T-cell (primary cell): Measurements from ENCODE around the gene MRPL27. TPM values are rescaled to one million over a fixed set of nuclear protein-coding genes. Genes with fewer than 3 reads are reported as not detected.

Experiments used
- ATAC-seq, 4 experiments: fragments of 200-7000 bp in 3 of 4; fragments of 150-1000 bp in 1 of 4; cut with Tn5 transposase; replicated peaks in 1 of 4; 1 replicate in 3 of 4; 2 replicates in 1 of 4; pipeline ENCODE4 v1.10.0; 2021; ENCODE audit warnings: moderate library complexity in 3 of 4, mild to moderate bottlenecking in 2 of 4, moderate number of reproducible peaks in 1 of 4
- CTCF ChIA-PET, 2 donors: fragments of 300-600 bp; sonication (Branson Sonifier 250); formaldehyde crosslinking; loops; one replicate each; lab custom pipeline; 2022; ENCODE audit warnings: antibody characterized with exemption in 2 of 2; lab: Charles Lee
- POLR2A ChIA-PET, 2 donors: fragments of 300-600 bp; sonication (Branson Sonifier 250); formaldehyde crosslinking; loops; one replicate each; lab custom pipeline; 2022; ENCODE audit warnings: antibody characterized with exemption in 2 of 2; lab: Charles Lee
- DNase-seq, 35 experiments: peaks; one replicate each; pipeline versions ENCODE4 v3.0.0 to v3.0.0-alpha.2; 2013 to 2023
- H3K27ac ChIP-seq: one replicate; pipeline ENCODE4 v1.5.1; 2013; ENCODE audit warnings: low read length
- H3K27me3 ChIP-seq, 2 experiments: replicated peaks in 1 of 2; 1 replicate in 1 of 2; 2 replicates in 1 of 2; pipeline versions ENCODE4 v1.6.1 to v1.7.0; 2013; ENCODE audit warnings: low read length in 1 of 2, mixed read lengths in 1 of 2; ENCODE audit not compliant: control insufficient read depth in 2 of 2, insufficient read depth in 2 of 2; ENCODE audit errors: extremely low read depth in 1 of 2
- H3K36me3 ChIP-seq, 2 donors: 1 replicate in 1 of 2; 2 replicates in 1 of 2; pipeline versions ENCODE4 v1.6.1 to v1.7.0; 2013; ENCODE audit warnings: low read length in 1 of 2; ENCODE audit not compliant: control insufficient read depth in 2 of 2, insufficient read depth in 1 of 2; ENCODE audit errors: extremely low read depth in 1 of 2
- H3K4me1 ChIP-seq, 2 experiments: 1 replicate in 1 of 2; 2 replicates in 1 of 2; pipeline versions ENCODE4 v1.6.1 to v1.7.0; 2013; ENCODE audit warnings: low read length in 2 of 2, mixed read lengths in 1 of 2; ENCODE audit not compliant: insufficient read depth in 2 of 2, control insufficient read depth in 1 of 2; ENCODE audit errors: extremely low read depth in 1 of 2
- H3K4me3 ChIP-seq, 2 donors: 1 replicate in 1 of 2; 2 replicates in 1 of 2; pipeline versions ENCODE4 v1.5.1 to v1.7.0; 2013; ENCODE audit warnings: mild to moderate bottlenecking in 2 of 2, low read length in 1 of 2, moderate library complexity in 1 of 2; ENCODE audit not compliant: control insufficient read depth in 1 of 2; ENCODE audit errors: extremely low read depth in 1 of 2
- H3K9me3 ChIP-seq: 2 replicates; pipeline ENCODE4 v1.7.0; 2013
- H3K27ac Mint-ChIP-seq, 2 donors: one replicate each; pipeline ENCODE4 v1.8.0; 2020 to 2021; ENCODE audit warnings: mild to moderate bottlenecking in 2 of 2, mixed read lengths in 2 of 2
- H3K27me3 Mint-ChIP-seq, 2 donors: one replicate each; pipeline ENCODE4 v1.8.0; 2021 to 2022; ENCODE audit warnings: mixed read lengths in 2 of 2
- H3K36me3 Mint-ChIP-seq: one replicate; pipeline ENCODE4 v1.8.0; 2021; ENCODE audit warnings: mixed read lengths
- H3K4me1 Mint-ChIP-seq, 3 donors: one replicate each; pipeline ENCODE4 v1.8.0; 2020 to 2022; ENCODE audit warnings: mixed read lengths in 3 of 3, mild to moderate bottlenecking in 1 of 3
- H3K4me3 Mint-ChIP-seq, 3 donors: one replicate each; pipeline ENCODE4 v1.8.0; 2020 to 2022; ENCODE audit warnings: mild to moderate bottlenecking in 3 of 3, mixed read lengths in 3 of 3, moderate library complexity in 3 of 3
- H3K9me3 Mint-ChIP-seq, 3 donors: one replicate each; pipeline ENCODE4 v1.8.0; 2020 to 2022; ENCODE audit warnings: mixed read lengths in 3 of 3
- WGBS: methylation state at CpG from one replicate; pipeline ENCODE4 v1.1.5; 2013; ENCODE audit warnings: missing lambda C conversion rate; ENCODE audit not compliant: insufficient coverage; 5-methylcytosine and 5-hydroxymethylcytosine counted together
- total RNA-seq, 35 experiments: library from RNA in 6 of 35; stranded (reverse) in 6 of 35; fragments of 120-200 nt in 1 of 35; gene quantifications; one replicate each; pipeline versions ENCODE4 v1.2.1 to v1.2.4 and lab custom pipeline; 2013 to 2026

The MRPL27 gene
- total RNA-seq, 5 donors from 2014 or later (not counting 1 experiment from before 2014, with no cell fraction given): 26.0 to 35.0 (median 31.2) TPM

DNA sequence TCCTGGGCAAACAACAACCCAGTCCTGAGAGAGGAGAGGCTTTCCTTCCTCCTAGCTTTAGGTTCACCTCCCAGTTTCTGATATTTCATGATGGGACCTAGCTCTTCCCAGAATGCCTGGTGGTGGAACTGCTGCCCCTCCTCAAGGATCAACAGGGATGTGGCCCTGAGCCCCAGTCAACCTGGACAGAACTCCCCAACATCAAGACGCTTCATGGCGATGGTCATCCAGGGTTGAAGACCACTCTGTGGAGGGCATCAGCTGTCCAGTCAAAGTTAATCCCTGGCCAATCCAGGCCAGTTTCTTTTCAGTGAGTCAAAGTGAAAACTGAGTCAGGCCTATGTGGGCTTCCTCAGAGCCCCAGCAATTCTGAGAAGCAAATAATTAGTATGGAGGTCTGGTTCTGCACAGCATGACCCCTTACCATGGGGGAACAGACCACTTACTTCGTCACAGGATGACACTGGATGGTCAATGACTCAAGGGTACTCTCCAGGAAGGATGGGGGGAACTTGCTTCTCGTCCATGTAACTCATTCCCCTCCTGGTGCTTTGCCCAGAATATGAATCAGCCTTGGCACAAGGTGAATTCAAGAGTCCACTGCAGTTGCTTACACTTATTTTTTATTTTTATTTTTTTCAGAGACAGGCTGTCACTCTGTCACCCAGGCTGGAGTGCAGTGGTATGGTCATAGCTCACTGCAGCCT lies 41.7 kb downstream of the MRPL27 start:
- Histone ChIP-seq H3K27ac (no peak overlapping the region), H3K27me3 (peaks cover 0 to 29% of the 10 kb centered on the region in 2 experiments), H3K9me3 (no peaks in the 10 kb centered on the region), H3K4me3 (no peak overlapping the region), H3K36me3 (no peaks in the 10 kb centered on the region), H3K4me1 (peaks cover 0 to 2% of the 10 kb centered on the region in 2 experiments)
- ATAC-seq (no peak), DNase-seq (no peak)
- no peak overlapping the region for H3K4me3 Mint-ChIP-seq
- H3K27ac Mint-ChIP-seq: no peak overlapping the region
- CTCF ChIA-PET: no interaction called here
- no peaks in the 10 kb centered on the region for H3K9me3 Mint-ChIP-seq
- H3K4me1 Mint-ChIP-seq: peaks cover 7 to 11% (median 8%) of the 10 kb centered on the region in 3 donors
- H3K36me3 Mint-ChIP-seq: no peaks in the 10 kb centered on the region
- POLR2A ChIA-PET: no interaction called here
- peaks cover 3 to 10% of the 10 kb centered on the region in 2 donors for H3K27me3 Mint-ChIP-seq
- WGBS: 76% methylated on average over 3 of the region's 4 CpGs

DNA sequence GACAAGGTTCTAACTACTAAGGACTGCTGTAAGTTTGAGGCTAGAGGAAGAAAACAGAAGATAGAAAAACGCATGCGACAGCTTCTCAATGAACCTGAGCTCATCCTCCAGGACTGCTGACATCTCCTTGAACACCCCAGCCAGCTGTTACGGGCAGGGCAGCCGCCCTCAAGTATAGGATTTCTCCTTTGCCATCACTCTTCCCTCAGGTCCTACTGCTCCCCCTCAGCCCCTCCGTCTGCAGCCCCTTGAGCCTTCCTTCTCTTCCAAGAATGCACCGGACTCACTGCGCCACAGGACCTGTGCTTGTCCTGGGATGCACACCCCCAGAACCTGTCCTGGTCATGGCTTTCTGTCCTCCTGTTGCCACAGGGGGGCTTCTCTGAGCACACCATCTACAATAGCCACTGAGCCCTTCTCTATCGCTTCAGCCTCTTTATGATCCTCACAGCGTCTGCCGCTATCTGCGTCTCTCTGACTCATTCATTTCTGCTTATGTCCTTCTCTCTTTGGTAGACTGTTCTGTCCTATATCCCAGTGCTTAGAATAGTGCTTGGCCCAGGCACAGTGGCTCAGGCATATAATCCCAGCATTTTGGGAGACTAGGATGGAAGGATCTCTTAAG lies 42.7 kb downstream of the MRPL27 start:
- no peak for ATAC-seq
- WGBS: 91% methylated on average over 11 of the region's 11 CpGs
- Histone ChIP-seq H3K4me1 (peaks cover 0 to 2% of the 10 kb centered on the region in 2 experiments), H3K27me3 (peaks cover 0 to 29% of the 10 kb centered on the region in 2 experiments), H3K9me3 (no peaks in the 10 kb centered on the region), H3K4me3 (no peak overlapping the region), H3K36me3 (no peaks in the 10 kb centered on the region), H3K27ac (no peak overlapping the region)
- Mint-ChIP-seq H3K36me3 (no peaks in the 10 kb centered on the region), H3K27me3 (peaks cover 3 to 10% of the 10 kb centered on the region in 2 donors), H3K4me3 (no peak overlapping the region), H3K27ac (no peak overlapping the region), H3K4me1 (peaks cover 7 to 11% (median 8%) of the 10 kb centered on the region in 3 donors), H3K9me3 (no peaks in the 10 kb centered on the region)
- DNase-seq: no peak
- ChIA-PET CTCF (no interaction called here), POLR2A (no interaction called here)

DNA sequence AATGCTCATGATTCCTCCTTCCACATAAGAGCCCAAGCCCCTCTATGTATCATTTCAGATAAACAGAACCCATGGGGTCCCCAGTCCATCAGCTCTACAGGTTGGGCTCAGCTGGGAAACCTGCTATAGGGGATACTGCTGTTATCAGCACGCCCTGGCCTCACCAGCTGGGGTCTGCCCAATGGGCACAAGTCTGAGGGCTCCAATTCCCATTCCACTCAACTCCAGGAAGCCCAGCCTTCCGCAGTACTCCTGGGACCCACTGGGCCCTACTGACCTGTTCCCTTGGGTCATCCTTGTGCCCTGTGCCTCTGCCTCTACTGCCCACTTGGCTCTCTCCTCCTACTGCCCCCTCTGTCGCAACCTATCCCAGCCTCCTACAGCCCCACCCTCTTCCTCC lies 43.3 kb downstream of the MRPL27 start:
- no peak for ATAC-seq
- Mint-ChIP-seq H3K4me3 (no peak overlapping the region), H3K27ac (no peak overlapping the region), H3K9me3 (no peaks in the 10 kb centered on the region), H3K36me3 (no peaks in the 10 kb centered on the region), H3K4me1 (peaks cover 7 to 11% (median 8%) of the 10 kb centered on the region in 3 donors), H3K27me3 (peaks cover 3 to 10% of the 10 kb centered on the region in 2 donors)
- ChIA-PET POLR2A (no interaction called here), CTCF (no interaction called here)
- Histone ChIP-seq H3K9me3 (no peaks in the 10 kb centered on the region), H3K4me3 (no peak overlapping the region), H3K36me3 (no peaks in the 10 kb centered on the region), H3K27me3 (peaks cover 0 to 29% of the 10 kb centered on the region in 2 experiments), H3K27ac (no peak overlapping the region), H3K4me1 (peaks cover 0 to 2% of the 10 kb centered on the region in 2 experiments)
- DNase-seq: no peak
- WGBS: 78% methylated on average over 2 of the region's 3 CpGs

DNA sequence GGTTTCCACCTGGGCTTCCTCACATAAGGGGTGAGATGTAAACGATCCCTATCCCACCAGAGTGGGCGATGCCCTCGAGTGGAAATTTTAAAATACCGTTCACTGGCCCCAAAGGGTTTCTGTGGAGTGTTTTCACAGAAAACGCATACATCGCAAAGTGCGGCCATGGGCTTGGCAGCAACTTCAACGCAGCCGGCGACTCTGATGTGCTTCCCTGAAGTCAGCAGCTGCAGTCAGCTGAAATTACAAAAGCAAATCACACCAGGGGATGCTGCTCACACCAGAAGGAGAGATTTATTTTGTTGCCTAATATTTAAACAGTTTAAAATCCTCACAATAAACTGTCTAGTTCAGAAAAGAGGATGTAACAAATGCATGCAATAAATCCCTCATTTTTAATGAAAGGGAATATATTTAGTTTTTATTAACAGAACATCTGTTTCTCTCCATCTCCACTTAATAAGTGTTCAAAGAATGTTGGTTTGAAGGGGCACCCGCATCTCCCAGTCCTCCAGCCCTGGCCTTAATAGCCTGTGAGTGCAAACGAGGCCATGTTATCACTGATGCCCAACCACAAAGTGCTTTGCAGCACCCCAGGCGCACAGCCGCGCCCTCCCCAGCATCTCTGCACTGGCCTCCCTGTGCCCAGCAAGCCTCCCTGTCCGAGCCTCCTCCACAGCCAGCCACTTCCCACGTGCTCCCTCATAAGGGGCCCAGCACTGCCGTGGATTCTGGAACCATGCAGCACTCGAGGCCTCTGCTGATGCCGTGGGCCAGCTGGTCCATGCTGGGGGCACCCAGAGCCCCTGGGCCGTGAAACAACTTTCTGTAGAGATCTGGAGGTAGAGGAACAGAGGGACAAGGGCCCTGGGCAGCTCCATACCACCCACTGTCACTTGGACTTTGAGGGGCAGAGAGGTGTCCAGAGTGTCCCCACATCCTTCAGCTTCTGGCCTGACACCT lies 44.3 kb downstream of the MRPL27 start:
- Histone ChIP-seq H3K27ac (no peak overlapping the region), H3K9me3 (no peaks in the 10 kb centered on the region), H3K36me3 (no peaks in the 10 kb centered on the region), H3K4me3 (no peak overlapping the region), H3K4me1 (peaks cover 0 to 2% of the 10 kb centered on the region in 2 experiments), H3K27me3 (peaks cover 0 to 29% of the 10 kb centered on the region in 2 experiments)
- Mint-ChIP-seq H3K36me3 (no peaks in the 10 kb centered on the region), H3K9me3 (no peaks in the 10 kb centered on the region), H3K4me3 (no peak overlapping the region), H3K4me1 (peaks cover 4 to 7% (median 4%) of the 10 kb centered on the region in 3 donors), H3K27ac (no peak overlapping the region), H3K27me3 (peaks cover 3 to 10% of the 10 kb centered on the region in 2 donors)
- ChIA-PET POLR2A (interaction anchor here in 1 of 2 donors (0.5 kb wide), 1 partner anchor 295 kb away, joined by 8 read pairs; no protein-coding TSS in a partner anchor), CTCF (no interaction called here)
- WGBS: 83% methylated on average over 13 of the region's 21 CpGs
- DNase-seq: no peak
- no peak for ATAC-seq

DNA sequence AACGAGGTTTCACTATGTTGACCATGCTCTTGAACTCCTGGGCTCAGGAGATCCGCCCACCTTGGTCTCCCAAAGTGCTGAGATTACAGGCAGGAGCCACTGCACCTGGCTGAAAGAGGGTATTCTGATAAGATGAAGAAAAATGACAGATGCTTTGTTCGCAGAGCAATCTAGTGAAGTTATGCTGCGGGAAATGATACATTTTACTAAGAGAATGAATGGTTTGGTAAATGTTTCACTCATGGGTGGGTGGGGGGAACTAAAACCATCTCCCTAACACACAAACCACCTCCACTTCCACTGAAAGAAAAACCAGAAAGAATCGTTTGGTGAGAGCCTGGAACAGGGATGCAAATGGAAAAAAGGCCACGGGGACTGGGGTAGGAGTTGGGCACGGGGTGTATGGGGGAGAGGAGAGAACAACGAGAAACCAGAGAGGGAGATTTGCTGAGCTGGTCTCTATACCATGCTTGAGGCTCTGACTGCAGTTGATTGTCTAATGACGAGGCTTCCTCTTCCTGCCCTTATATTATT lies 46.1 kb downstream of the MRPL27 start:
- peaks cover 0 to 21% of the 10 kb centered on the region in 2 experiments for H3K27me3 ChIP-seq
- no peaks in the 10 kb centered on the region for H3K4me1 ChIP-seq
- no peak overlapping the region for H3K4me3 ChIP-seq
- no peak overlapping the region for H3K27ac ChIP-seq
- Mint-ChIP-seq H3K9me3 (no peaks in the 10 kb centered on the region), H3K27me3 (peaks cover under 1 to 7% of the 10 kb centered on the region in 2 donors), H3K4me3 (no peak overlapping the region), H3K27ac (no peak overlapping the region), H3K4me1 (no peaks in the 10 kb centered on the region), H3K36me3 (no peaks in the 10 kb centered on the region)
- no peak for ATAC-seq
- H3K36me3 ChIP-seq: no peaks in the 10 kb centered on the region
- ChIA-PET POLR2A (no interaction called here), CTCF (no interaction called here)
- WGBS: 56% methylated on average over 4 of the region's 9 CpGs
- no peak for DNase-seq
- H3K9me3 ChIP-seq: no peaks in the 10 kb centered on the region

DNA sequence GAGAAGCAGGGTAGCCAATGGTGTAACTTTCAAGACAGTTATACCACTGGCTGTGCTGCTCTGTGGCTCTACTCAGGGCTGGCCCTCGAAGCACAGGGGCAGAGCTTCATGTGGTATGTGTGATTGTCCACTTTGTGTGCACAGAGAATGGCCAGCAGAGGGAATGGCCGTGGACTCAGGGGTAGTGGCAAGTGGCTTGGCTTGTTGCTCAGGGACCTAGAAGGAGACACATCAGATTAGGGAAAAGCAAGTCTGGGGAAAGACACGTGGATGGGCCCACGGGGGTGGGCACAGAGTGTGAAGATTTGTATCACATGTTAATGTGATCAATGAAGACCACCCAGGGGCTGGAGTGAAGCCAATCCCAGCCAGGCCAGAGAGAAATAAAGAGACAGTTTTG lies 47.1 kb downstream of the MRPL27 start:
- H3K9me3 Mint-ChIP-seq: no peaks in the 10 kb centered on the region
- POLR2A ChIA-PET: no interaction called here
- peaks cover 0 to 7% of the 10 kb centered on the region in 2 donors for H3K27me3 Mint-ChIP-seq
- no peak overlapping the region for H3K27ac ChIP-seq
- H3K36me3 Mint-ChIP-seq: no peaks in the 10 kb centered on the region
- H3K4me3 Mint-ChIP-seq: no peak overlapping the region
- peaks cover 0 to 18% of the 10 kb centered on the region in 2 experiments for H3K27me3 ChIP-seq
- no peaks in the 10 kb centered on the region for H3K4me1 Mint-ChIP-seq
- no peaks in the 10 kb centered on the region for H3K4me1 ChIP-seq
- no peak for DNase-seq
- H3K36me3 ChIP-seq: no peaks in the 10 kb centered on the region
- no peak overlapping the region for H3K27ac Mint-ChIP-seq
- CTCF ChIA-PET: no interaction called here
- no peak overlapping the region for H3K4me3 ChIP-seq
- no peak for ATAC-seq
- H3K9me3 ChIP-seq: no peaks in the 10 kb centered on the region
- WGBS: 57% methylated on average over 4 of the region's 4 CpGs
